CD14-positive monocyte (primary cell): Measurements from ENCODE around the gene DNTTIP2. TPM values are rescaled to one million over a fixed set of nuclear protein-coding genes. Genes with fewer than 3 reads are reported as not detected.

ENCODE experiments used
- DNase-seq, 3 donors: peaks; one replicate each; pipeline ENCODE4 v3.0.0-alpha.2; 2011 to 2022
- H2AFZ ChIP-seq: 2 replicates; pipeline ENCODE4 v1.6.0; 2012; ENCODE audit warnings: mild to moderate bottlenecking, low read depth, low read length, inconsistent platforms; ENCODE audit not compliant: insufficient read depth, poor library complexity, severe bottlenecking
- H3K27ac ChIP-seq, 2 donors: 1 replicate in 1 of 2; 2 replicates in 1 of 2; pipeline ENCODE4 v1.5.1; 2012 to 2013; ENCODE audit warnings: low read length in 2 of 2, control low read depth in 1 of 2, inconsistent platforms in 1 of 2, low read depth in 1 of 2, mild to moderate bottlenecking in 1 of 2
- H3K27me3 ChIP-seq, 2 donors: one replicate each; pipeline versions ENCODE4 v1.6.0 to v1.6.1; 2011 to 2013; ENCODE audit warnings: low read length in 2 of 2; ENCODE audit not compliant: control insufficient read depth in 2 of 2, insufficient read depth in 2 of 2
- H3K36me3 ChIP-seq, 2 donors: replicated peaks in 1 of 2; 1 replicate in 1 of 2; 2 replicates in 1 of 2; pipeline versions ENCODE4 v1.5.1 to v1.6.1; 2012 to 2013; ENCODE audit warnings: low read length in 2 of 2, control low read depth in 1 of 2, inconsistent platforms in 1 of 2, mild to moderate bottlenecking in 1 of 2; ENCODE audit not compliant: insufficient read depth in 2 of 2, control insufficient read depth in 1 of 2
- H3K4me1 ChIP-seq, 2 donors: 1 replicate in 1 of 2; 2 replicates in 1 of 2; pipeline versions ENCODE4 v1.5.1 to v1.6.1; 2012 to 2013; ENCODE audit warnings: low read length in 2 of 2, control low read depth in 1 of 2, inconsistent platforms in 1 of 2, mild to moderate bottlenecking in 1 of 2, moderate library complexity in 1 of 2; ENCODE audit not compliant: insufficient read depth in 2 of 2, control insufficient read depth in 1 of 2
- H3K4me2 ChIP-seq: replicated peaks from 2 replicates; pipeline ENCODE3; 2012; ENCODE audit warnings: low read length, moderate library complexity, mild to moderate bottlenecking; ENCODE audit not compliant: poor library complexity, severe bottlenecking; ENCODE audit errors: extremely low read depth
- H3K4me3 ChIP-seq, 3 experiments: fragments of 200-600 bp in 1 of 3; sonication (generic) in 1 of 3; replicated peaks in 1 of 3; 1 replicate in 2 of 3; 2 replicates in 1 of 3; pipeline ENCODE4 v1.5.1; 2011 to 2013; ENCODE audit warnings: low read length in 3 of 3, mild to moderate bottlenecking in 3 of 3, control low read depth in 2 of 3, low read depth in 2 of 3, inconsistent platforms in 1 of 3, moderate library complexity in 1 of 3
- H3K79me2 ChIP-seq: 2 replicates; pipeline ENCODE4 v1.6.0; 2012; ENCODE audit warnings: mild to moderate bottlenecking, control low read depth, inconsistent platforms, low read length, moderate library complexity; ENCODE audit not compliant: insufficient read depth
- H3K9ac ChIP-seq: 2 replicates; pipeline ENCODE4 v1.6.0; 2017; ENCODE audit warnings: low read length, mild to moderate bottlenecking; ENCODE audit not compliant: insufficient read depth, poor library complexity, severe bottlenecking
- H3K9me3 ChIP-seq, 2 donors: replicated peaks in 1 of 2; 1 replicate in 1 of 2; 2 replicates in 1 of 2; pipeline versions ENCODE4 v1.5.1 to v1.6.1; 2012 to 2013; ENCODE audit warnings: low read length in 2 of 2, control low read depth in 1 of 2; ENCODE audit not compliant: control insufficient read depth in 1 of 2, insufficient read depth in 1 of 2
- H4K20me1 ChIP-seq: 2 replicates; pipeline ENCODE4 v1.6.0; 2012; ENCODE audit warnings: mild to moderate bottlenecking, low read length, control low read depth, moderate library complexity; ENCODE audit not compliant: insufficient read depth
- H3K27ac Mint-ChIP-seq, 7 donors: one replicate each; pipeline ENCODE4 v1.8.0; 2020; ENCODE audit warnings: mild to moderate bottlenecking in 7 of 7, mixed read lengths in 7 of 7, moderate library complexity in 6 of 7, inconsistent platforms in 2 of 7
- H3K27me3 Mint-ChIP-seq, 3 donors: one replicate each; pipeline ENCODE4 v1.8.0; 2021 to 2022; ENCODE audit warnings: low read depth in 3 of 3, mild to moderate bottlenecking in 3 of 3, mixed read lengths in 3 of 3, moderate library complexity in 3 of 3, inconsistent platforms in 1 of 3
- H3K36me3 Mint-ChIP-seq, 2 donors: one replicate each; pipeline ENCODE4 v1.8.0; 2020; ENCODE audit warnings: mixed read lengths in 2 of 2, inconsistent platforms in 1 of 2, mild to moderate bottlenecking in 1 of 2
- H3K4me1 Mint-ChIP-seq: one replicate; pipeline ENCODE4 v1.8.0; 2020; ENCODE audit warnings: mild to moderate bottlenecking, mixed read lengths
- H3K4me3 Mint-ChIP-seq, 2 donors: one replicate each; pipeline ENCODE4 v1.8.0; 2020; ENCODE audit warnings: mild to moderate bottlenecking in 2 of 2, mixed read lengths in 2 of 2, moderate library complexity in 1 of 2
- H3K9me3 Mint-ChIP-seq, 7 donors: one replicate each; pipeline ENCODE4 v1.8.0; 2020 to 2022; ENCODE audit warnings: mixed read lengths in 7 of 7, mild to moderate bottlenecking in 6 of 7, moderate library complexity in 6 of 7, inconsistent platforms in 2 of 7
- CTCF ChIP-seq: fragments of 200-600 bp; IDR thresholded peaks from one replicate; pipeline ENCODE4 v1.8.0; 2022; ENCODE audit warnings: antibody characterized with exemption, mild to moderate bottlenecking
- WGBS: methylation state at CpG from one replicate; pipeline ENCODE4 v1.1.5; 2013; ENCODE audit warnings: missing lambda C conversion rate; ENCODE audit not compliant: insufficient coverage; 5-methylcytosine and 5-hydroxymethylcytosine counted together
- intact Hi-C, 2 donors: fragments of 100-400 bp; cut with micrococcal nuclease; formaldehyde crosslinking; loops; one replicate each; pipeline versions ENCODE4 v1.15.0 to v1.15.1; 2023
- polyA plus RNA-seq, 3 donors: library from polyadenylated mRNA; depleted of rRNA in 1 of 3; unstranded in 2 of 3; stranded (reverse) in 1 of 3; fragments of 300-500 nt in 2 of 3; fragments of >200 nt in 1 of 3; fragmentation: Illumina TruSeq in 2 of 3; gene quantifications; 1 replicate in 2 of 3; 2 replicates in 1 of 3; pipeline ENCODE4 v1.2.3, GENCODE V29; 2012 to 2021

DNTTIP2 gene
- polyA plus RNA-seq, 3 donors: 21.1 to 68.8 (median 42.1) TPM

- peaks cover 0 to 2% (median 0%) of the 10 kb centered on the region in 7 donors for H3K9me3 Mint-ChIP-seq
- no peak overlapping the region for H3K4me3 ChIP-seq
- no peak for DNase-seq
- no peak overlapping the region for H3K27ac ChIP-seq
- no peaks in the 10 kb centered on the region for H3K27me3 ChIP-seq
- H3K4me1 Mint-ChIP-seq: peaks cover 29% of the 10 kb centered on the region
- H3K4me2 ChIP-seq: no peak overlapping the region
- H2AFZ ChIP-seq: no peak overlapping the region
- no peak for TF ChIP-seq CTCF
- peaks cover 0 to 2% (median 1%) of the 10 kb centered on the region in 3 donors for H3K27me3 Mint-ChIP-seq
- no peaks in the 10 kb centered on the region for H3K36me3 Mint-ChIP-seq
- intact Hi-C loops: no loop called here
- peaks cover 26% of the 10 kb centered on the region in 2 donors for H3K4me1 ChIP-seq
- H3K27ac Mint-ChIP-seq: peak overlapping the region in 1 of 7 donors; percentile 27
- no peak overlapping the region for H3K4me3 Mint-ChIP-seq
- no peaks in the 10 kb centered on the region for H3K79me2 ChIP-seq
- no CpG with 5 or more reads among the region's 4 CpGs for WGBS
- H4K20me1 ChIP-seq: no peaks in the 10 kb centered on the region
- no peaks in the 10 kb centered on the region for H3K36me3 ChIP-seq
- no peaks in the 10 kb centered on the region for H3K9me3 ChIP-seq
- no peak overlapping the region for H3K9ac ChIP-seq
Measured at GRCh38 chr1:93821423-93822144, 57.4 kb downstream of the DNTTIP2 start.

GRCh38 chr1:93820554-93821422, 58.2 kb downstream of the DNTTIP2 start:
- no peak for DNase-seq
- no peak for TF ChIP-seq CTCF
- H3K9me3 Mint-ChIP-seq: peaks cover 0 to 2% (median 0%) of the 10 kb centered on the region in 7 donors
- H3K27ac Mint-ChIP-seq: no peak overlapping the region
- no peaks in the 10 kb centered on the region for H3K36me3 Mint-ChIP-seq
- Histone ChIP-seq H3K79me2 (no peaks in the 10 kb centered on the region), H3K4me3 (no peak overlapping the region), H2AFZ (no peak overlapping the region), H4K20me1 (no peaks in the 10 kb centered on the region), H3K9ac (no peak overlapping the region), H3K27ac (no peak overlapping the region), H3K9me3 (no peaks in the 10 kb centered on the region), H3K27me3 (no peaks in the 10 kb centered on the region), H3K36me3 (no peaks in the 10 kb centered on the region), H3K4me2 (no peak overlapping the region), H3K4me1 (peaks cover 29 to 33% of the 10 kb centered on the region in 2 donors)
- WGBS: 95% methylated on average over 3 of the region's 10 CpGs
- H3K4me1 Mint-ChIP-seq: peaks cover 36% of the 10 kb centered on the region
- intact Hi-C loops: no loop called here
- no peak overlapping the region for H3K4me3 Mint-ChIP-seq
- H3K27me3 Mint-ChIP-seq: peaks cover 0 to 1% (median 0%) of the 10 kb centered on the region in 3 donors
